MG63 (cell line): Measurements from ENCODE around the gene PDK2. TPM values are rescaled to one million over a fixed set of nuclear protein-coding genes. Genes with fewer than 3 reads are reported as not detected.

ENCODE experiments used
- DNase-seq: peaks from one replicate; pipeline ENCODE4 v3.0.0-alpha.2; 2020
- H3K27me3 ChIP-seq: fragments of 250-450 bp; sonication (Bioruptor Pico); 2 replicates; pipeline ENCODE4 v1.5.1; 2020; ENCODE audit warnings: mild to moderate bottlenecking, moderate library complexity
- H3K36me3 ChIP-seq: fragments of 250-450 bp; sonication (Bioruptor Pico); 2 replicates; pipeline ENCODE4 v1.5.1; 2020; ENCODE audit warnings: mild to moderate bottlenecking, moderate library complexity
- H3K4me3 ChIP-seq: fragments of 250-450 bp; sonication (Bioruptor Pico); 2 replicates; pipeline ENCODE4 v1.5.1; 2020; ENCODE audit warnings: mild to moderate bottlenecking, moderate library complexity
- H3K9me3 ChIP-seq: fragments of 250-450 bp; sonication (Bioruptor Pico); 2 replicates; pipeline ENCODE4 v1.5.1; 2020; ENCODE audit warnings: mild to moderate bottlenecking, moderate library complexity
- total RNA-seq: library from RNA; depleted of rRNA; stranded (reverse); fragments of >200 nt; shearing (Covaris generic); gene quantifications from 2 replicates; pipeline ENCODE4 v1.2.3, GENCODE V29; 2014; ENCODE audit warnings: low replicate concordance

Gene PDK2
- total RNA-seq, 1 experiment from 2014 or later: 25.8 TPM

DNA sequence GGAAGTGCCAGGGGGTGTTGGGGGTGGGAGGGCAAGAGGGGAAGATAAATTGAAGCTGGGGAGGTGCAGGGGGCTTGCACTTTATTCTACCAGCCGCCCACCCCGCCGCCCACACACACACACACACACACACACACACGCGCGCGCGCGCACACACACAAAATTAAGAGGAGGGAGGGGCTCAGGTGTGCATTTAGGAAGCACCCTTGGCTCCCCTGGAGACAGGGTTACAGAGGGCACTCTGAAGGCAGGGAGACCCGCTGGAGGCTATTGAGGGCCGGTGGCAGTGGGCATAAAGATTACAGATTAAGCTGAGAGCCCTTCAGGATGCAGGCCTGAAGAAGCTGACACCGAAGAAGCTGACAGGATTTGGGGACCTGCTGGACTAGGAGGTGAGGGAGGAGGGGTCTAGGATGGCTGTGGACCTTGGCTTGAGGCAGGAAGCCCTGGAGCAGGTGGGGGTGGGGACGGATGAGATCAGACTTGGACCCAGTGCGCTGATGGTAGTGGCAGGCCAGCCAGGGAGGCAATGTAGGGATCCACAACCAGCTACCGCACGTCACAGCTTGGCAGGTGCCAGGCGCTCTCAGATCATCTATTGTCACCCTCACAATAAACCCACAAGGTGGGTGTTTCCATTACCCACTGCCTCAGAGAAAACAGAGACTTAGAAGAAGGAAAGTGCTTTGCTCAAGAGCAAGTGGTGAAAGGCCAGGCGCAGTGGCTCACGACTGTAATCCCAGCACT, 35.6 kb downstream of the PDK2 start:
- peak; percentile 42 for DNase-seq
- Histone ChIP-seq H3K27me3 (no peaks in the 10 kb centered on the region), H3K4me3 (no peak overlapping the region), H3K36me3 (peaks cover 22% of the 10 kb centered on the region), H3K9me3 (no peaks in the 10 kb centered on the region)

- H3K36me3 ChIP-seq: peaks cover 27% of the 10 kb centered on the region
- no peak overlapping the region for H3K4me3 ChIP-seq
- H3K9me3 ChIP-seq: no peaks in the 10 kb centered on the region
- DNase-seq: no peak
- H3K27me3 ChIP-seq: no peaks in the 10 kb centered on the region
Observed at GRCh38 chr17:50132104-50132794, 37.1 kb downstream of the PDK2 start.

DNA sequence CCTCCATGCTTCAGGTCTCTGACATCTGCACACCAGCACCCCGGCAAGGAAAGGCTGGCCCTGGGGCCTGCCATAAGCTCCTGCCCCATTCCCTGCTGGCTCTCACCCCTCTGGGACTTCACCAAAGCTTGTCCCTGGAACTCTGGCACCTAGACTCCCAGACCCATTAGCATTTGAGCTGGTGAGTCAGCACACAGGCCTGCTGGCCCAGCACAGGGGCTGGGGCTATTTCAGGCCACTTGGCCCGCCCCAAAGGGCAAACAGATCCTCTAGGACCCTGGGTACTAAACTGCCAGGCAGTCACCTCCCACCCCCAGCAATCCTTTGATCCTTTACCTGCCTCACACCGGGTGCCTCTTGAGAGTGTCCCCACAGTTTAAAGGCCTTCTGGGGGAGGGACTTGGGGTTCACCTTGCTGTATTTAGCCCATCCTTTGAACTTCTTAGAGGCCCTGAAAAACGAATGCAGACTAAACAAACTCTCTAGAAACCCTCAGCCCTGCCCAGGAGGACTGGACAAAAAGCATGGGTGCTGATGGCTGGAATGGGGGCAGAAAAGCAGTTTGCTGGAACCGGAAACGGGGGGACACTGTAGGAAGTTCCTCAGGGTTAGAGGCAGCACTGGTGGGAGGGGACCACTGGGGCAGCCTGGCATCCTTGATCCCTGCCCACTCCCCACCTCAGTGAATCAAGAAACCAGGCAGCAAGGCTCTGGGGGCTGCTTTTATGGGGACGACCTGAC, 38.0 kb downstream of the PDK2 start:
- no peaks in the 10 kb centered on the region for H3K9me3 ChIP-seq
- peak; percentile 60 for DNase-seq
- no peaks in the 10 kb centered on the region for H3K27me3 ChIP-seq
- H3K4me3 ChIP-seq: no peak overlapping the region
- peaks cover 37% of the 10 kb centered on the region for H3K36me3 ChIP-seq

DNA sequence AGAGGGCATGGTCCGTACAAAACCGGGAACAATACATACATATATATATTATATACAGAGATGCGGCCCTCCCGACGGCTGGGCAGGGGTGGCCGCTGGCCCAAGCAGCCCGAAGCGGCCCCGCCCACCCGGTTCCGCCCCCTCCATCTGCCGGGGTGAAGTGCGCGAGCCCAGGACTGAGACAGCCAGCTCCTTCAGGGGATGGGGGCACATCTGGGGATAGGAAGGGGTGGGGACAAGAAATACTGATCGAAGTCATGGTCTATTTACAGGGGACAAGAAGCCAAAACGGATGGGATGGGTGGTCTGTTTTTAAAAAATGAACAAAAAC, 38.6 kb downstream of the PDK2 start:
- Histone ChIP-seq H3K27me3 (no peaks in the 10 kb centered on the region), H3K36me3 (peaks cover 42% of the 10 kb centered on the region), H3K9me3 (no peaks in the 10 kb centered on the region), H3K4me3 (no peak overlapping the region)
- no peak for DNase-seq

- H3K27me3 ChIP-seq: no peaks in the 10 kb centered on the region
- H3K36me3 ChIP-seq: peaks cover 49% of the 10 kb centered on the region
- H3K9me3 ChIP-seq: no peaks in the 10 kb centered on the region
- H3K4me3 ChIP-seq: no peak overlapping the region
- DNase-seq: peak; percentile 55
Observed at GRCh38 chr17:50134206-50135110, 39.3 kb downstream of the PDK2 start.

- Histone ChIP-seq H3K36me3 (peaks cover 60% of the 10 kb centered on the region), H3K4me3 (no peak overlapping the region), H3K27me3 (no peaks in the 10 kb centered on the region), H3K9me3 (no peaks in the 10 kb centered on the region)
- DNase-seq: no peak
Observed at GRCh38 chr17:50135316-50136095, 40.4 kb downstream of the PDK2 start.

DNA sequence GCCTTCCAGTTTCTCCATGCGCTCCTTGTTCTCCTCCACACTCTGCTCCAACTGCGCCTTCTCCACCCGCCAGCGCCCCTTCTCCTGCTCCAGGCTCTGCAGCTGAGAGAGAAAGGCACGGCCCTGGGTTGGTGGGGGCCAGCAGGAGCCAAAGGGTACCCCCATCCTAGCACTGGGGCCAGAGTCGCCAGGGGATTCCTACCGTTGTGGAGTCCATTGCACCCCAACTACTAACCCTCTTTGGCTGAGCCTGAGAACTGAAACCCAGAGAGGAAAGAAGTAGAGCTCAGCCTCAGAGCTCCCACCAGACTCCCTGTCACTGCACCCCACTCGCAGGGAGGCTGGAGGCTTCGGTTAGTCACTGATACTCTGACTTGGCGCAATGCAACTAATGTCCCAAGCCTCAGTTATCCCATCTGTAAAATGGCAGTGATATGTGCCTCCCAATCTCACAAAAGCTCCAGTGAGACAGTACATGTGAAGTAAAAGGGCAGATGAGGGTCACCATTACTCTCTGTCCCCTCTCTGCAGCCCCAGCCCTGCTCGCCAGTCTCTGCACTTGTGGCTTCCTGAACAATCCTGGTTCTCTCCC, 41.0 kb downstream of the PDK2 start:
- Histone ChIP-seq H3K27me3 (no peaks in the 10 kb centered on the region), H3K9me3 (no peaks in the 10 kb centered on the region), H3K36me3 (peaks cover 67% of the 10 kb centered on the region), H3K4me3 (no peak overlapping the region)
- DNase-seq: no peak

DNA sequence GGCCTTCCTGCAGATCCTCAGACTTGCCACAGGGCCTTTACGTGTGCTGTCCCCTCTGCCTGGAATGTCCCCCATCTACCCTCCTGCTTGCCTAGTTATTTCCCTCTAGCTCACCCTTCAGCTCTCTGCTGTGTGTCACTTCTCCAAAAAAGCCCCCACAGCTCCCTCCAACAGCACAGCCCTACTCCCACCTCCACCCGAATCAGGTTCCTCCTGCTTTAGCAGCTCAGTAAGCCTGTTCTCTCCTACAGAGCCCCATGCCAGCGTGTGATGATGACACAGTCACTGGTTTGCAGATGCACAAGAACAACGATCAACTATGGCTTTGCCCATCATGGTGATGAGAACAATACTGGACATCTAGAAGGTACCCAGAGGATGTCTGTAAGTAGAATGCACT, 41.9 kb downstream of the PDK2 start:
- peaks cover 73% of the 10 kb centered on the region for H3K36me3 ChIP-seq

DNA sequence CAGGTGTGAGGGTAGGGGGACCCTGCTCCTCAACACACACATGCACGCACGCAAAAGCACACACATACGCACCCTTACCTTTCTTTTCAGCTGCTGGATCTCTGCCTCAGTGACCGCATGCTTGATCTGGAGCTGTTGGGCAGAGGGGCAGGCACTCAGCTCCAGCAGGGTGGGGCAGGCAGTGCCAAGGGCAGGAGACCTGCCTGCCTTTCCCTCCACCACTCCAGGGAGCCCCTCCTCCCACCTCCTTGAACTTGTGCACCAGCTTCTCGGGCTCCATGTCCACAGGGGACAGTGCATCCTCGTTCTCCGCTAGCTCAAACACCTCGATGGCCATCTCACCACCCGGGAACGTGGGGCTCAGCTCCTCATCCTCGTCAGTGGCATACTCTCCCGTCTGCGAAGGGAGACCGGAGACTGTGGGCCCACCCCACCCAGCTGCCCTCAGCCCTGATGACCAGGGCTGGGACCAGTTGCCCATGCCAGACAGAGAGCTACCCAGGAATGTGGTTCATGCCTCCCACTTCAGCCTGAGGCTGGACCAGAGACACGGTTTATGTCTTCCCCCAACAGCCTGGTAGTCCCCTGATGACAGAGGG, 44.1 kb downstream of the PDK2 start:
- H3K4me3 ChIP-seq: no peak overlapping the region
- DNase-seq: no peak
- no peaks in the 10 kb centered on the region for H3K9me3 ChIP-seq
- peaks cover 80% of the 10 kb centered on the region for H3K36me3 ChIP-seq
- no peaks in the 10 kb centered on the region for H3K27me3 ChIP-seq

More for the DNA sequence above, 41.9 kb downstream of the PDK2 start:
- Histone ChIP-seq H3K27me3 (no peaks in the 10 kb centered on the region), H3K4me3 (no peak overlapping the region), H3K9me3 (no peaks in the 10 kb centered on the region)
- DNase-seq: no peak

DNA sequence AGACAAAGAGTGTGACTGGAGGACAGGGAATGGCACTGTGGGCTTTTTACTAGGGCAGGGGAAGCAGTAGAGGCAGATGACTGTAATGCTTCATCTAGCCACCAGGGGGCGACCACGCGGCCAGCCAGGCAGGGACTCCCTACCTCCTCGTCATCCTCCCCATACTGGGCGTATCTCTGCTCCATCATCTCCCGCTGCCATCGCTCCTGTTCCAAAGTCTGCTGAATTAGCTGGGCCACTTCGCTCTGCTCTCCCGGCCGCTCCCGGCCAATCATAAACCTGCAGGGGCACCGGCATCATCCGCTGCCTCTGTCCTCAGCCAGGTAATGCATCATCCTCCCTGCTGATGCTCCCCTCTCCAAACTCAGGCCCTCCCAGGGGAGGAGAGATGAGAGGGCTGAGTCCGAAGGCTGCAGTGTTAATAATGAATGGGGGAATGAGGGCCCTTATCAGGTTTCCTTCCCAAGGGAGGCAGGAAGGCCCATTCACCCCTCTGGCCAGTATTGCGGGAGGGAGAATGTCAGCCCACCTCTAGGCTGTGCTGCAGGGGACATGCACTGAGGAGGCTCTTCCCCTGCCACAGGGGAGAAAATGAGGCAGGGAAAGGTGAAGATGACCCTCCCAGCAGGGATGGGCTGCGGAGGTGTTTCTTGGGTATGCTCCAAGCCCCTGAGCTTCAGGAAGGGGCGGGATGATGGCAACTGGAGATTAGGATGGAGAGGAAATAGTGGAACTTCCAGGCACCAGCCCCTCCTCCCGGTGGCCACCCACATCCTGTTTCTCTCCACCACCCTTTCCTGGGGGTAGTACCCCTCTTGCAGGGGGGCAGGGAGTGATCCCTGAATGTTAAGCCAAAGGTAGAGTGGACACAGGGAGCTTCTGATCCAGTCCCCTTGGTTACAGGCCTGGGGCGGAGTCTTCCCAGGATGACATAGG, 45.1 kb downstream of the PDK2 start:
- Histone ChIP-seq H3K27me3 (no peaks in the 10 kb centered on the region), H3K36me3 (peaks cover 83% of the 10 kb centered on the region), H3K9me3 (no peaks in the 10 kb centered on the region), H3K4me3 (no peak overlapping the region)
- DNase-seq: peak; percentile 68

- H3K36me3 ChIP-seq: peaks cover 91% of the 10 kb centered on the region
- no peak overlapping the region for H3K4me3 ChIP-seq
- H3K9me3 ChIP-seq: no peaks in the 10 kb centered on the region
- no peak for DNase-seq
- H3K27me3 ChIP-seq: no peaks in the 10 kb centered on the region
Observed at GRCh38 chr17:50141026-50141744, 46.0 kb downstream of the PDK2 start.

DNA sequence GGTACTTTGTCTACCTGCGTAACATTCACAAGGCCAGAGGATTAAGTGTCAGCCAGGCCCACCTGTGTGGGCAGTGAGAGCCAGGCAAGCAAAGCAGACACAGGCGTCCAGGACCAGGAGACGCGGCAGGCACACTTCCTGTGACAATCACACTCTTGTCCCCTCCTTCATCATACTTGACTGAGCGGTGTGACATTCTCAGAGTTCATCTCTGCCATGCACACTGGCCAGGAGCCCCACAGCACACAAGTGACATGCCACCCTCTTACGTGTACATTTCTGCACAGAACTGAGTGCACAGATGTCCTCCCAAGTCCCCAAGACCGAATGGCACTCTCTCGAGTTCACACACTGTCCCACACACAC, 46.6 kb downstream of the PDK2 start:
- H3K27me3 ChIP-seq: no peaks in the 10 kb centered on the region
- peaks cover 96% of the 10 kb centered on the region for H3K36me3 ChIP-seq
- no peak overlapping the region for H3K4me3 ChIP-seq
- no peaks in the 10 kb centered on the region for H3K9me3 ChIP-seq
- no peak for DNase-seq

DNA sequence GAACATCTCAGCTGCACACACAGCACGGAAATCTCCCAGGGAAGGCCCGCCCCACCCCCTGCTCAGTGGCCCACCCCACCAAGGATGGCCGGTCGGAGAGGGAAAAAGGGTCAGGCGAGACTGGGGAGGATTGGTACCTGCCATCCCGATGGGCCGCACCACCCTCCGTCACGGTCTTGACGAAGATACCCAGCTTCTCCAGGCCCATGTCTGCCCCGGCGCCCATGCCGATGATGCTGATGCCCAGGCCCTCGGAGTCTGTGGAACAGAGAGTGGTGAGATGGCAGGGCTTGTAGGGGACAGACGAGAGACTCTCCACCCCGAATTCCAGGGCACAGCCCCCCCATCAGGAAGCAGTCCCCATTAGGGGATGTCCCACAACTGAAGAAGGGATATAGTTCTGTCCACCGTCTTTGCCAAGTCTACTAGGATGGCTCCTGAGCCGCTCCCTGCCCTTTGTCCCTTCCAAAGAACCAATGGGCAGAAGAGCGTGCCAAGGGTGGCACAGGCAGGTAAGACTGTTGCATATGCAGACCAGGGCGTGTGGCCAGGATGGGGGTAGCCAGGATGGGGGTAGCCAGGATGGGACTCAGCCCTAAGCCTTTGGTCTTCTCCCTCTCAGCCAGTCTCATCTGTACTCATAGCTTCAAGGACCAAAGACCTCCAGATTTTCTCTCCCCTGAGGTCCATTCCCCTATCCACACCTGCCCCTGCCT, 48.5 kb downstream of the PDK2 start:
- Histone ChIP-seq H3K9me3 (no peaks in the 10 kb centered on the region), H3K36me3 (peaks cover 96% of the 10 kb centered on the region), H3K4me3 (no peak overlapping the region), H3K27me3 (no peaks in the 10 kb centered on the region)
- no peak for DNase-seq
